Measurements from ENCODE around the gene NLRP9.

GRCh38 chr19:55660404-55660803 is 77.8 kb downstream of the NLRP9 start:
- TF ChIP-seq CTCF (IDR thresholded peaks at IDR 0.05; ENCODE audit: poor library complexity) (no peak), EZH2 (IDR thresholded peaks at IDR 0.05; ENCODE audit: borderline replicate concordance) (no peak), EZH2phosphoT487 (IDR thresholded peaks at IDR 0.05; ENCODE audit: low read depth, severe bottlenecking, unreplicated experiment) (no peak)
